ENCODE data around the gene TBC1D2B.

TBC1D2B gene

DNA sequence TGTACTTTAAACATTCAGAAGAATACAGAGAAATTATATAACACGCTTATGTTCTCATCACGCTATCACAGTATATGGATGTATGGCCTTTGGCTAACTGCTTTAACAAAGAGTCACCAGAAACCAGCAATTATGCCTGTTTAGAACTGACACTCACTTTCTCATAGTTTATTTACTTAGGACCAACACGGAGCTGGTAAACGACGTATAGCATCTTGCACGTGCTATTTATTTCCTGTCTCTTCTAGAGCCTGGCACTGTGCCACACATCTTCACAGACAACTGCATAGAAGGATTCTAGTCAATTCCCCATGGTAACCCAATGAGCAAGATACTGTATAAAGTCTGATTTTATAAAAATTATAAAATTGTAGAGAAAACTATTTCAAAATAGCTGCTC is 43.6 kb downstream of the TBC1D2B start (continued):
- TF ChIP-seq, protein P1, sequence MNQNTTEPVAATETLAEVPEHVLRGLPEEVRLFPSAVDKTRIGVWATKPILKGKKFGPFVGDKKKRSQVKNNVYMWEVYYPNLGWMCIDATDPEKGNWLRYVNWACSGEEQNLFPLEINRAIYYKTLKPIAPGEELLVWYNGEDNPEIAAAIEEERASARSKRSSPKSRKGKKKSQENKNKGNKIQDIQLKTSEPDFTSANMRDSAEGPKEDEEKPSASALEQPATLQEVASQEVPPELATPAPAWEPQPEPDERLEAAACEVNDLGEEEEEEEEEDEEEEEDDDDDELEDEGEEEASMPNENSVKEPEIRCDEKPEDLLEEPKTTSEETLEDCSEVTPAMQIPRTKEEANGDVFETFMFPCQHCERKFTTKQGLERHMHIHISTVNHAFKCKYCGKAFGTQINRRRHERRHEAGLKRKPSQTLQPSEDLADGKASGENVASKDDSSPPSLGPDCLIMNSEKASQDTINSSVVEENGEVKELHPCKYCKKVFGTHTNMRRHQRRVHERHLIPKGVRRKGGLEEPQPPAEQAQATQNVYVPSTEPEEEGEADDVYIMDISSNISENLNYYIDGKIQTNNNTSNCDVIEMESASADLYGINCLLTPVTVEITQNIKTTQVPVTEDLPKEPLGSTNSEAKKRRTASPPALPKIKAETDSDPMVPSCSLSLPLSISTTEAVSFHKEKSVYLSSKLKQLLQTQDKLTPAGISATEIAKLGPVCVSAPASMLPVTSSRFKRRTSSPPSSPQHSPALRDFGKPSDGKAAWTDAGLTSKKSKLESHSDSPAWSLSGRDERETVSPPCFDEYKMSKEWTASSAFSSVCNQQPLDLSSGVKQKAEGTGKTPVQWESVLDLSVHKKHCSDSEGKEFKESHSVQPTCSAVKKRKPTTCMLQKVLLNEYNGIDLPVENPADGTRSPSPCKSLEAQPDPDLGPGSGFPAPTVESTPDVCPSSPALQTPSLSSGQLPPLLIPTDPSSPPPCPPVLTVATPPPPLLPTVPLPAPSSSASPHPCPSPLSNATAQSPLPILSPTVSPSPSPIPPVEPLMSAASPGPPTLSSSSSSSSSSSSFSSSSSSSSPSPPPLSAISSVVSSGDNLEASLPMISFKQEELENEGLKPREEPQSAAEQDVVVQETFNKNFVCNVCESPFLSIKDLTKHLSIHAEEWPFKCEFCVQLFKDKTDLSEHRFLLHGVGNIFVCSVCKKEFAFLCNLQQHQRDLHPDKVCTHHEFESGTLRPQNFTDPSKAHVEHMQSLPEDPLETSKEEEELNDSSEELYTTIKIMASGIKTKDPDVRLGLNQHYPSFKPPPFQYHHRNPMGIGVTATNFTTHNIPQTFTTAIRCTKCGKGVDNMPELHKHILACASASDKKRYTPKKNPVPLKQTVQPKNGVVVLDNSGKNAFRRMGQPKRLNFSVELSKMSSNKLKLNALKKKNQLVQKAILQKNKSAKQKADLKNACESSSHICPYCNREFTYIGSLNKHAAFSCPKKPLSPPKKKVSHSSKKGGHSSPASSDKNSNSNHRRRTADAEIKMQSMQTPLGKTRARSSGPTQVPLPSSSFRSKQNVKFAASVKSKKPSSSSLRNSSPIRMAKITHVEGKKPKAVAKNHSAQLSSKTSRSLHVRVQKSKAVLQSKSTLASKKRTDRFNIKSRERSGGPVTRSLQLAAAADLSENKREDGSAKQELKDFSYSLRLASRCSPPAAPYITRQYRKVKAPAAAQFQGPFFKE (tag by site-specific recombination; IDR thresholded peaks at IDR 0.05; ENCODE audit: borderline replicate concordance) = no peak
- TF ChIP-seq, protein P2, sequence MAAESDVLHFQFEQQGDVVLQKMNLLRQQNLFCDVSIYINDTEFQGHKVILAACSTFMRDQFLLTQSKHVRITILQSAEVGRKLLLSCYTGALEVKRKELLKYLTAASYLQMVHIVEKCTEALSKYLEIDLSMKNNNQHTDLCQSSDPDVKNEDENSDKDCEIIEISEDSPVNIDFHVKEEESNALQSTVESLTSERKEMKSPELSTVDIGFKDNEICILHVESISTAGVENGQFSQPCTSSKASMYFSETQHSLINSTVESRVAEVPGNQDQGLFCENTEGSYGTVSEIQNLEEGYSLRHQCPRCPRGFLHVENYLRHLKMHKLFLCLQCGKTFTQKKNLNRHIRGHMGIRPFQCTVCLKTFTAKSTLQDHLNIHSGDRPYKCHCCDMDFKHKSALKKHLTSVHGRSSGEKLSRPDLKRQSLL (tag by site-specific recombination; IDR thresholded peaks at IDR 0.05) = peak; percentile 80
- TF ChIP-seq SCRT1 (tag by site-specific recombination; IDR thresholded peaks at IDR 0.05; ENCODE audit: borderline replicate concordance) (no peak), ZFP69B (tag by site-specific recombination; IDR thresholded peaks at IDR 0.05) (no peak), ZNF16 (tag by site-specific recombination; IDR thresholded peaks at IDR 0.05; ENCODE audit: low read depth) (no peak), ZIC2 (tag by site-specific recombination; IDR thresholded peaks at IDR 0.05) (no peak), ZNF777 (tag by site-specific recombination; IDR thresholded peaks at IDR 0.05; ENCODE audit: borderline replicate concordance) (no peak), ZNF610 (tag by site-specific recombination; IDR thresholded peaks at IDR 0.05; ENCODE audit: borderline replicate concordance) (0 out of 2 replicates have a peak, but pooled peaks have one; percentile 20), HOXD13 (CRISPR knock-in tag; IDR thresholded peaks at IDR 0.05; ENCODE audit: borderline replicate concordance) (no peak), ZNF221 (tag by site-specific recombination; IDR thresholded peaks at IDR 0.05; ENCODE audit: borderline replicate concordance) (no peak), ZNF433 (tag by site-specific recombination; IDR thresholded peaks at IDR 0.05; ENCODE audit: low read depth) (no peak), ZNF354C (tag by site-specific recombination; IDR thresholded peaks at IDR 0.05; ENCODE audit: borderline replicate concordance, low read depth) (no peak), ZNF184 (tag by site-specific recombination; IDR thresholded peaks at IDR 0.05) (peak; percentile 65; the same call in 1 of the 2 replicates), MEIS1 (CRISPR knock-in tag; IDR thresholded peaks at IDR 0.05; ENCODE audit: borderline replicate concordance) (no peak), ZNF426 (tag by site-specific recombination; IDR thresholded peaks at IDR 0.05) (no peak), KLF9 (tag by site-specific recombination; IDR thresholded peaks at IDR 0.05; ENCODE audit: low read depth) (no peak), ZNF292 (tag by site-specific recombination; IDR thresholded peaks at IDR 0.05; ENCODE audit: borderline replicate concordance, low read depth) (no peak), OSR2 (tag by site-specific recombination; IDR thresholded peaks at IDR 0.05) (peak; percentile 75), ZBTB21 (tag by site-specific recombination; IDR thresholded peaks at IDR 0.05) (no peak), ZFP37 (tag by site-specific recombination; IDR thresholded peaks at IDR 0.05) (no peak), ZNF626 (tag by site-specific recombination; IDR thresholded peaks at IDR 0.05) (no peak), MYNN (tag by site-specific recombination; IDR thresholded peaks at IDR 0.05; ENCODE audit: borderline replicate concordance) (no peak), YY2 (tag by site-specific recombination; IDR thresholded peaks at IDR 0.05) (no peak), ZNF114 (tag by site-specific recombination; IDR thresholded peaks at IDR 0.05) (no peak)
- TF ChIP-seq, protein P3, sequence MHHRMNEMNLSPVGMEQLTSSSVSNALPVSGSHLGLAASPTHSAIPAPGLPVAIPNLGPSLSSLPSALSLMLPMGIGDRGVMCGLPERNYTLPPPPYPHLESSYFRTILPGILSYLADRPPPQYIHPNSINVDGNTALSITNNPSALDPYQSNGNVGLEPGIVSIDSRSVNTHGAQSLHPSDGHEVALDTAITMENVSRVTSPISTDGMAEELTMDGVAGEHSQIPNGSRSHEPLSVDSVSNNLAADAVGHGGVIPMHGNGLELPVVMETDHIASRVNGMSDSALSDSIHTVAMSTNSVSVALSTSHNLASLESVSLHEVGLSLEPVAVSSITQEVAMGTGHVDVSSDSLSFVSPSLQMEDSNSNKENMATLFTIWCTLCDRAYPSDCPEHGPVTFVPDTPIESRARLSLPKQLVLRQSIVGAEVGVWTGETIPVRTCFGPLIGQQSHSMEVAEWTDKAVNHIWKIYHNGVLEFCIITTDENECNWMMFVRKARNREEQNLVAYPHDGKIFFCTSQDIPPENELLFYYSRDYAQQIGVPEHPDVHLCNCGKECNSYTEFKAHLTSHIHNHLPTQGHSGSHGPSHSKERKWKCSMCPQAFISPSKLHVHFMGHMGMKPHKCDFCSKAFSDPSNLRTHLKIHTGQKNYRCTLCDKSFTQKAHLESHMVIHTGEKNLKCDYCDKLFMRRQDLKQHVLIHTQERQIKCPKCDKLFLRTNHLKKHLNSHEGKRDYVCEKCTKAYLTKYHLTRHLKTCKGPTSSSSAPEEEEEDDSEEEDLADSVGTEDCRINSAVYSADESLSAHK (tag by site-specific recombination; IDR thresholded peaks at IDR 0.05) = peak; percentile 72
- TF ChIP-seq, protein P4, sequence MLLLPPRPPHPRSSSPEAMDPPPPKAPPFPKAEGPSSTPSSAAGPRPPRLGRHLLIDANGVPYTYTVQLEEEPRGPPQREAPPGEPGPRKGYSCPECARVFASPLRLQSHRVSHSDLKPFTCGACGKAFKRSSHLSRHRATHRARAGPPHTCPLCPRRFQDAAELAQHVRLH (tag by site-specific recombination; IDR thresholded peaks at IDR 0.05) = no peak
- TF ChIP-seq, protein P5, sequence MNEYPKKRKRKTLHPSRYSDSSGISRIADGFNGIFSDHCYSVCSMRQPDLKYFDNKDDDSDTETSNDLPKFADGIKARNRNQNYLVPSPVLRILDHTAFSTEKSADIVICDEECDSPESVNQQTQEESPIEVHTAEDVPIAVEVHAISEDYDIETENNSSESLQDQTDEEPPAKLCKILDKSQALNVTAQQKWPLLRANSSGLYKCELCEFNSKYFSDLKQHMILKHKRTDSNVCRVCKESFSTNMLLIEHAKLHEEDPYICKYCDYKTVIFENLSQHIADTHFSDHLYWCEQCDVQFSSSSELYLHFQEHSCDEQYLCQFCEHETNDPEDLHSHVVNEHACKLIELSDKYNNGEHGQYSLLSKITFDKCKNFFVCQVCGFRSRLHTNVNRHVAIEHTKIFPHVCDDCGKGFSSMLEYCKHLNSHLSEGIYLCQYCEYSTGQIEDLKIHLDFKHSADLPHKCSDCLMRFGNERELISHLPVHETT (tag by site-specific recombination; IDR thresholded peaks at IDR 0.05) = no peak
- TF ChIP-seq, protein P6, sequence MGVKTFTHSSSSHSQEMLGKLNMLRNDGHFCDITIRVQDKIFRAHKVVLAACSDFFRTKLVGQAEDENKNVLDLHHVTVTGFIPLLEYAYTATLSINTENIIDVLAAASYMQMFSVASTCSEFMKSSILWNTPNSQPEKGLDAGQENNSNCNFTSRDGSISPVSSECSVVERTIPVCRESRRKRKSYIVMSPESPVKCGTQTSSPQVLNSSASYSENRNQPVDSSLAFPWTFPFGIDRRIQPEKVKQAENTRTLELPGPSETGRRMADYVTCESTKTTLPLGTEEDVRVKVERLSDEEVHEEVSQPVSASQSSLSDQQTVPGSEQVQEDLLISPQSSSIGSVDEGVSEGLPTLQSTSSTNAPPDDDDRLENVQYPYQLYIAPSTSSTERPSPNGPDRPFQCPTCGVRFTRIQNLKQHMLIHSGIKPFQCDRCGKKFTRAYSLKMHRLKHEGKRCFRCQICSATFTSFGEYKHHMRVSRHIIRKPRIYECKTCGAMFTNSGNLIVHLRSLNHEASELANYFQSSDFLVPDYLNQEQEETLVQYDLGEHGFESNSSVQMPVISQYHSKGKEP (tag by site-specific recombination; IDR thresholded peaks at IDR 0.05) = peak; percentile 68; the same call in 1 of the 2 replicates

Measured in HEK293 (cell line).